ENCODE data around the gene CACNA2D4.

- TF ChIP-seq CTCF (conservative IDR thresholded peaks at IDR 0.05; ENCODE audit: low read depth, low read length) (no peak), EZH2 (IDR thresholded peaks at IDR 0.05; ENCODE audit: low read length, unreplicated experiment) (no peak), EZH2phosphoT487 (IDR thresholded peaks at IDR 0.05; ENCODE audit: borderline replicate concordance, low read length) (no peak)
Measured at GRCh38 chr12:1930803-1931597, 12.5 kb upstream of the CACNA2D4 start.
